K562 (cell line): ENCODE results near the gene SMCHD1. TPM values are rescaled to one million over a fixed set of nuclear protein-coding genes. Genes with fewer than 3 reads are reported as not detected.

Experiments used
- CHD7 ChIP-seq: fragments of 200-600 bp; sonication (generic); IDR thresholded peaks from one replicate; pipeline ENCODE4 v1.6.1; 2012; ENCODE audit warnings: mild to moderate bottlenecking, low read depth, low read length, inconsistent platforms
- ERF ChIP-seq: fragments of 450-650 bp; formaldehyde crosslinking; IDR thresholded peaks from 2 replicates; pipeline ENCODE4 v1.4.0; 2020; ENCODE audit warnings: mild to moderate bottlenecking, mixed read lengths
- FOSL1 ChIP-seq: fragments of 200-800 bp; sonication (Bioruptor generic); conservative IDR thresholded peaks from 2 replicates; pipeline ENCODE4 v1.6.1; 2016; ENCODE audit warnings: missing genetic modification characterization, missing compliant biosample characterization
- MBD1 ChIP-seq: fragments of 250-450 bp; sonication (Bioruptor Pico); IDR thresholded peaks from 2 replicates; pipeline ENCODE4 v1.8.0; 2022; ENCODE audit warnings: inconsistent platforms
- TFAM ChIP-seq: fragments of 250-450 bp; sonication (Bioruptor Pico); conservative IDR thresholded peaks from 2 replicates; pipeline ENCODE4 v1.5.0; 2021; ENCODE audit warnings: mild to moderate bottlenecking, moderate library complexity
- ZNF41 ChIP-seq: fragments of 250-450 bp; sonication (Bioruptor Pico); conservative IDR thresholded peaks from 2 replicates; pipeline ENCODE4 v1.4.0; 2020; ENCODE audit warnings: mild to moderate bottlenecking
- polyA plus RNA-seq, 8 experiments: library from polyadenylated mRNA; depleted of rRNA in 4 of 8; stranded (reverse) in 5 of 8; unstranded in 3 of 8; fragments of >200 nt; fragmentation: Nextera tagmentation in 2 of 8; fragmentation: Illumina TruSeq in 1 of 8; extraction: Ambion mirVana in 2 of 8; extraction: Trizol in 1 of 8; gene quantifications; 2 replicates each; pipeline versions ENCODE4 v1.2.1 to v1.2.3, GENCODE V29; 2011 to 2014; ENCODE audit warnings: inconsistent platforms in 1 of 8, missing spikeins in 1 of 8
- total RNA-seq, 7 experiments: library from RNA; depleted of rRNA in 6 of 7; stranded (reverse); fragments of >200 nt in 6 of 7; fragmentation: Illumina TruSeq in 2 of 7; extraction: Trizol in 2 of 7; gene quantifications; 2 replicates each; pipeline versions ENCODE4 v1.2.1 to v1.2.3, GENCODE V29; 2011 to 2021; ENCODE audit warnings: low replicate concordance in 1 of 7

Gene SMCHD1
- total and polyA plus RNA-seq, 9 of the 15 experiments (the other 6 are each of a cell fraction or from before 2014, with no cell fraction given), result 6.3 to 144 (median 72.7) TPM

GRCh38 chr18:2692508-2692907, 37.0 kb downstream of the SMCHD1 start (continued):
- TF ChIP-seq CHD7 (no peak), FOSL1 (no peak), MBD1 (CRISPR knock-in tag) (no peak), ZNF41 (CRISPR knock-in tag) (no peak), TFAM (CRISPR knock-in tag) (no peak), ERF (CRISPR knock-in tag) (no peak)
